Muscle of arm (tissue), 12 donors: ENCODE data around the gene BDH2. TPM values are rescaled to one million over a fixed set of nuclear protein-coding genes. Genes with fewer than 3 reads are reported as not detected.

Source experiments
- DNase-seq: peaks from one replicate; pipeline ENCODE4 v3.0.0-alpha.2; 2013
- polyA plus RNA-seq, 12 donors: library from polyadenylated mRNA; unstranded; fragments of 120-200 nt; gene quantifications; one replicate each; pipeline ENCODE4 v1.2.1, GENCODE V29; 2013; ENCODE audit not compliant: insufficient read length in 12 of 12

The BDH2 gene
- polyA plus RNA-seq, 12 donors = 29.4 to 68.1 (median 44.9) TPM; not detected in 1

DNA sequence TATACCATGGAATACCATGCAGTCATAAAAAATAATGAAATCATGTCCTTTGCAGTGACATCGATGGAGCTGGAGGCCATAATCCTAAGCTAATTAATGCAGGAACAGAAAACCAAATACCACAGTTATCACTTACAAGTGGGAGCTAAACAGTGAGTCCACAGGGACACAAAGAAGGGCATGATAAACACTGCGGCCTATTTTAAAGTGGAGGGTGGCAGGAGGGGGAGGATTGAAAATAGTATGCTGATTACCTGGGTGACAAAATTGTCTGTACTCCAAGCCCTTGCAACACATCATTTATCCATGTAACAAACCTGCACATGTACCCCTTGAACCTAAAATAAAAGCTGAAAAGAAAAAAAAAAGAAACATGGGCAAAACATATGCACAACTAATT is 63.5 kb downstream of the BDH2 start:
- no peak for DNase-seq

DNA sequence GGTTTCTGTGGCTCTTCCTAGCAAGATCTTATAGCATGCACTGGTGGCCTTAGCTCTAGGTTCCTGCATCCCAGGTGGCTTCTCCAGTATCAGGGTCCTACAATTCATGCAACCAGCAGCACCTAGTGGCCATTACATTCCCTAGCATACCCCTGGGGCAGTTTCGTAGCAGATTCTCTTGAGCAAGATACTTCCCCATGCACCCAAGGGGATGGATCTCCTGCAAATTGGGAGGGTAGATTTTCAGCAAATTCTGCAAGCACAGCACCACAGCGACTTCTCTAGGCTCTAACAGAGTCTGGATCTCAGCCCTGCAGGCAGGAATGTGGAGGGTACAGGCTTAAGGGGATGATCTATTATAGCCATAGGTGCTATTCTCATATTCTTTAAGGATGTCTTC is 67.1 kb downstream of the BDH2 start:
- DNase-seq = no peak

DNA sequence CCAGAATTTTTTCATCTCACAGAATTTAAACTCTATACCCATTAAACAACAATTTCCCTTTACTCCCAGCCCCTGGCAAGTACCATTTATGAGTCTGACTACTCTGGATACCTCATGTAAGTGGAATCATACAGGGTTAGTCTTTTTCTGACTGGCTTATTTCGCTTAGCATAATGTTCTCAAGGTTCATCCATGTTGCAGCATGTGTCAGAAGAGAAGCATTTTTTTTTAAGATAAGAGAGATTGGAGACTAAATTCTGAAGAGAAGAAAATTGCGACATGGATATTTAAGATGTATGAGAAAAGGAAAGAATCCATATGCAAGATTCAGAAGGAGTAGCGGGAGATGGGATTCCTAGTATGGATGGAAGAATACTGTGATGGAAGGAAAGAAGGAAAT is 68.8 kb downstream of the BDH2 start:
- DNase-seq = no peak

DNA sequence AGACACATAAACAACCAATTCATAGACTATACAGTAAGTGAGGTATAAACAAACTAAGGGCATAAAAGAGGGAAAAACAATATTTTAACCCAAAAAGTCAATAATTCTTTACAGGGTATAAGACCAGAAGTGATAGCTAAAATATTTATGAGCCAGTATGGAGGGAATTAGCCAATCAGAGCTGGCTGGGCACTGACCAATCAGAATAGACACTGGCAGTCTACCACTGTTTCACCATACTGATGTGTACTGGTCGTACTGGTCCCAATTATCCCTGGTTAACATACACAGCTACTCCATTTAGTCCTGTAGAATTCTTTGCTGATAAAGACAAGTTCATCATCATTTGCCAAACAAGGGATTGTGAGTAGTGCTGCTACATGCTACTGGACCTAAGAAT is 70.3 kb downstream of the BDH2 start:
- no peak for DNase-seq

Other genes with a start within 250 kb of the BDH2 start
- gene CISD2, start 230.8 kb downstream of the BDH2 start, polyA plus RNA-seq = 10 to 100 TPM in 11 of 12 donors, not detected in 1; 21.7 to 44.5 (median 27.3) TPM
- gene SLC9B1, start 80.1 kb downstream of the BDH2 start, polyA plus RNA-seq = 1 to 10 TPM in 10 of 12 donors, not detected in 2; 1.1 to 3.4 (median 1.9) TPM
- gene SLC9B2, start 23.1 kb downstream of the BDH2 start, polyA plus RNA-seq = 10 to 100 TPM in 9 of 12 donors, 1 to 10 TPM in 2, not detected in 1; 7.5 to 23.0 (median 13.2) TPM
- gene CENPE, start 98.5 kb upstream of the BDH2 start, polyA plus RNA-seq = 10 to 100 TPM in 4 of 12 donors, 1 to 10 TPM in 7, not detected in 1; 4.3 to 20.3 (median 8.0) TPM